NCI-H128 (cell line): Measurements from ENCODE around the gene LRRFIP1.
"Not testable (repeated sequence)": the region's sequence is repeated elsewhere in the genome, so short reads cannot be mapped to it uniquely, and the experiment has no call there.

Experiments used
- DNase-seq: peaks from one replicate; lab custom pipeline; 2025; ENCODE audit not compliant: unreplicated experiment; lab: John Stamatoyannopoulos, UW

Gene LRRFIP1

DNA sequence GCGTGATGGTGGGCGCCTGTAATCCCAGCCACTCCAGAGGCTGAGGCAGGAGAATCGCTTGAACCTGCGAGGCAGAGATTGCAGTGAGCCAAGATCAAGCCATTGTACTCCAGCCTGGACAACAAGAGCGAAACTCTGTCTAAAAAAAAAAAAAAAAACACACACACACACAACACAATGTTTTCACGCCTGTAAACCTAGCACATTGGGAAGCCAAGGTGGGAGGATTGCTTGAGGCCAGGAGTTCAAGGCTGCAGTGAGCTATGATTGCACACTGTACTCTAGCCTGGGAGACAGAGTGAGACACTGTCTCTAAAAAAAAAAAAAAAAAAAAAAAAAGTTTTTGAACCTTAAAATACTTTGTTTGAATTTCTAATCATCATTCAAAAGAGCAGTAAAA lies 137.7 kb downstream of the LRRFIP1 start:
- DNase-seq = not testable (repeated sequence)

DNA sequence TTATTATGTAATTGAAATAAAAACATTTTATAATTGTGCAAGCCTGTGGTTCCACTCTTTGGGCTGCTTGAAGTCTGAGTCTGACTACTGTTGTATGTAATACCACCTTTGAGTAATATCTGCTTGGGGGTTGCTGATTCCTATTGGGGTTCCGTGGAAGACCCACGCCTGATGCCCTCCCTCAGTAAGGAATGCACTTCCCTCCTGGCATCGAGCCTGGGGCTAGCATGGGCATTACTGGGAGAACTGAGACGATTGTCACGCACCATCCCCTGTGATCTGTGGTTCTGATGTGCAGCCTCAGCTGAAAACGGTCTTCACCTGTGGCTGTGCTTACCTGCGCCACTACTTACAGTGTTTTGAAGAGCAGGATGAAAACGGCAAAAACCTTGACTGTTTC lies 138.5 kb downstream of the LRRFIP1 start:
- no peak for DNase-seq

DNA sequence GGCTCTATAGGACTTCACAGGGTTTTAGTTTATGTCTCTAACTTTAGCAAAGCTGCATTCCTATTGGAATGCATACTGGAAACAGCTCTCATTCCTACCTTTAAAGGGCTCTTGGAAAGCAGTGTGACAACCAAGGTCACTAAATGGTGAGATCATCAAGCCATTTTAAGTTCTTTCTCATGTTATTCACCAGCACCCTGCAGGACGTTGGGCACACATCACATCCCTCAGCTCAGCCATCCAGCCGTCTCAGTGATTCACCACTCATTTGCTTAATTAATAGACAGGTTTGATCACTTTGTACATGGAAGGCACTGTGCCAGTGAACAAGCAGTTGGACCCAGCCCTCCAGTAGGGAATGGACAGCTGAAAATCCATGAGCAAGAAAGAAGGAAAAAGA lies 139.0 kb downstream of the LRRFIP1 start:
- no peak for DNase-seq

DNA sequence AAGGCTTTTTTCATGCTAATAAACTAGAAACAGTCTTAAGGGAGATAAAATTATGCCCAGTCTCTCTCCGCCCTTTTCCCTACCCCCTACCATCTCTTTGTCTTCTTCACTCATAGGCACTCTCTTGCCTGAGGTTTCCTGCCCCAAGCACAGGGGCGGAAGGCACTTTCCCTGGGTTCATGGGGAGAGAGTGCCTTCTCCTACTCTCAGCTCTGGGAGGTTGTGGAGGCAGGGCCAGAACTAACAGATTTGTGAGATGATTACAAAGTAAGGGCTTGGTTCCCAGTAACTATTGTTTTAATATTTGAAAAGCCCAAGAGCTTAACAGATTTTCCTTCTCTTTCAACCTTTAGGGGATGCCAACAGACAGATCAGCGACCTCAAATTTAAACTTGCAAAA lies 145.1 kb downstream of the LRRFIP1 start:
- DNase-seq = no peak

DNA sequence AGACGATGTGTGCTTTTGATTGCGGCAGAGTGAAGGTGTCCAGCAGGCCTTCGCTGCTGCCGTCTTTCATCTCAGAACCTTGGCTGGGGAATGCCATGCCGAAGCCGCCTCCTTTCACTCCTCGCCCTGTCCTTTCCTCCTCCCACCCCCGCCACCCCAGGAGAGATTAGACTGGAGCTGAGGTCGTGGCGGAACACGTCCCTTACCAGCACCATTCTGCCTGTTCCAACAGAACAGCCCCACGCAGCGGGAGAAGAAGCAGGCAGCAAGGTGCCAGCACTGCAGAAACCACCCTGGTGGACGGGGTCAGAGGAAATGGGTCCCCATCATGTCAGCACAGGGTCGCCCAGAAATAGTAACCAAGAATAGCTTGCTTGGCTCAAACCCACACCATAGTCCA lies 146.4 kb downstream of the LRRFIP1 start:
- no peak for DNase-seq

DNA sequence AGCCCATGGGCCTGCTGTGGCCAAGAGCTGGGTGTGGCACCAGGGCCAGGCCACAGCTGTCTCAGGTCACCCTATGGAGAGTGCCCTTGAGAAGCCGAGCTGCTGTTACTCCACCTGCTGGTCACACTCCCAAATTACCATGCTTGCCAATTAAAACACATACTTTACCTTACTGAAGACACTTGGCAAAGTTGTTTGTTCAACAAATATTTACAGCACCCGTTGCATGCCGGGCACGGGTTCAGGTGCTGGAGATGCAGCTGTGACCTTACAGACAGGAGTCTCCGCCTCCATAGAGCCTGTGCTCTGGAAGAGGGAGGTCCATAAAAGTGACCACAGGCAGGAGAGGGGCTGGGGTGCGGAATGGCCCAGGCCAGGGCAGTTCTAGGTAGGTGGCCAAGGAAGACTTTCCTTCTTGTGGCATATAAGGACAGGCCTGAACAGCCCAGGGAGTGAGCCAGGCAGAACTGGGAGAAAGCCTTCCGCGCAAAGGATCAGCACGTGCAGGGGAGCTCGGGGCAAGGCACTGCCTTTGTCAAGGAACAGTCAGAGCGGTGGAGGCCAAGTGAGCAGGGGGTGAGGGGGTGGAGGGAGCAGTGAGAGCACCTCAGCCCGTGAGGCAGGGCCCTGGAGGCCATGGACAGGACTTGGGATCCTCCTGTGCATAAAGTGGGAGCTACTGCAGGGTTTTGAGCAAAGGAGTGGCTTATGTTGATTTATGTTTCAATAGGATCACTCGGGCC lies 147.6 kb downstream of the LRRFIP1 start:
- DNase-seq = no peak

DNA sequence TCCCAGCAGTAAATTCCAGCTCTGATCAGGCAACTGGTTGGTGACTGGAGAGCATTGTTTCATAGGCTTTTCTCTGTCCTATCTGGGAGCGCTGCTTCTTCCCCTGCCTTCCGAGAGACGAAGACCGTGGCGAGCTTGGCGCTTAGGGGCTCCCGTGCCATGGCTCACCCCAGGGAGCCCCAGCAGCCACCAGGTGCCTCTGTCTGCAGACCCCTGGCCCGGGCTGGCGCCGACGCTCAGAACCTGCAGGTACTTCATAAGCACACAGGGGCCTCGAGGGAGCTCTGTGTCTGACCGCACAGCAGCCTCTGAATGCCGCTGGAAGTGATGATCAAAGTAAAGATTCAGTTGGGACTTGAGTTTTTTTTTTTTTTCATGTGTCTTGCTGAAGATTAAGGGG lies 152.1 kb downstream of the LRRFIP1 start:
- no peak for DNase-seq

DNA sequence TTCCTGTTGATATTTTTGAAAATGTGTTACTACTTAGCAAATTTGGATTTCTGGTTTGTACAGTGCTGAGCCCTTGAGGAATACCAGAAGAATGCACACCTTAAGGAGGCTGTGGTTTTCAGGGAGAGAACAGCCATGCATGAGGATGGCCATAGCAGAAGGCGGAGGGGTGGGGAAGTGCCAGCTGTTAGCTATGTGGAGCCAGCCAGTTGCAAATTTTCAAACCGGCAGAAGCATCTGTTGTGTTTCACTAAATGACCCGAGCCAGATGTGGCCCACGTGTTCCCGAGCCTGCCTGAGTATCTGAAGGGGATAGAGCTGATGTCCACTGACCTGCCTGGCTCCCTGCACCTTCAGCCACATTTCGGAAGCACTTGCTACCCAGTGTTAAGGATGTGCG lies 154.8 kb downstream of the LRRFIP1 start:
- DNase-seq = no peak

DNA sequence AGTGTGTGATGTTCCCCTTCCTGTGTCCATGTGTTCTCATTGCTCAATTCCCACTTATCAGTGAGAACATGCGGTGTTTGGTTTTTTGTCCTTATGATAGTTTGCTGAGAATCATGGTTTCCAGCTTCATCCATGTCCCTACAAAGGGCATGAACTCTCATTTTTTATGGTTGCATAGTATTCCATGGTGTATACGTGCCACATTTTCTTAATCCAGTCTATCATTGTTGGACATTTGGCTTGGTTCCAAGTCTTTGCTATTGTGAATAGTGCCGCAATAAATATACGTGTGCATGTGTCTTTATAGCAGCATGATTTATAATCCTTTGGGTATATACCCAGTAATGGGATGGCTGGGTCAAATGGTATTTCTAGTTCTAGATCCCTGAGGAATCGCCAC lies 156.3 kb downstream of the LRRFIP1 start:
- not testable (repeated sequence) for DNase-seq

DNA sequence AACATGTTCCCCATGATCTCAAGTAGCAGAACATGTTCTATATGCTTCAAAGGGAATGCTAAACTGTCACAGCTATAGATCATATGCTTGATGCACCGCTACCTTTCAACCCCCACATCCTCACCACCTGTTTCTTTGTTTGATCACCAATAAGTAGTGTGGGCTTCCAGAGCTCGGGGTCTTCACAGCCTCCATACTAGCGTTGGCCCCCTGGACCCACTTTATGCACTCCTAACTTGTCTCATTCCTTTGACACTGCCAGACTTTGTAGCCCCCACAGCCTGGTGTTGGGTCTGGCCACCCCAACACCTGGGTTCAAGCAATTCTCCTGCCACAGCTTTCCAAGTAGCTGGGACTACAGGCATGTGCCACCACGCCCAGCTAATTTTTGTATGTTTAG lies 159.5 kb downstream of the LRRFIP1 start:
- DNase-seq = no peak

DNA sequence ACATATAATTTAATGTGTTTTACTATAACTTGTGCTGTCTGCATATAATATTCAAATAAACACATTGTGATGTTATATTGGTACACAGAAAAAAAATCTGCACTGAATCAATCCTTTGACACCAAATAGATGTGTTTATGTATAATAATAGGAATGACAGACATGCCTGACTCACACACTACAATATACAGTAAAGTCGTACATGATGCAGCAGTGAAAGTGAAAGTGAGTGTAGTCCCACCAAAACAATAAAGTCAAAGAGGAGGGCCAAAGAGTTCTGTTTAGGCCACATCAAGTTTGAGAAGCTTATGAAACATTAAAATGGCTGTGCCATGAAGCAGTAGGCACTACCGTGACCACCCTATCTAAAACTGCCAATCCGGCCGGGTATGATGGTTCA lies 163.0 kb downstream of the LRRFIP1 start:
- DNase-seq = no peak

DNA sequence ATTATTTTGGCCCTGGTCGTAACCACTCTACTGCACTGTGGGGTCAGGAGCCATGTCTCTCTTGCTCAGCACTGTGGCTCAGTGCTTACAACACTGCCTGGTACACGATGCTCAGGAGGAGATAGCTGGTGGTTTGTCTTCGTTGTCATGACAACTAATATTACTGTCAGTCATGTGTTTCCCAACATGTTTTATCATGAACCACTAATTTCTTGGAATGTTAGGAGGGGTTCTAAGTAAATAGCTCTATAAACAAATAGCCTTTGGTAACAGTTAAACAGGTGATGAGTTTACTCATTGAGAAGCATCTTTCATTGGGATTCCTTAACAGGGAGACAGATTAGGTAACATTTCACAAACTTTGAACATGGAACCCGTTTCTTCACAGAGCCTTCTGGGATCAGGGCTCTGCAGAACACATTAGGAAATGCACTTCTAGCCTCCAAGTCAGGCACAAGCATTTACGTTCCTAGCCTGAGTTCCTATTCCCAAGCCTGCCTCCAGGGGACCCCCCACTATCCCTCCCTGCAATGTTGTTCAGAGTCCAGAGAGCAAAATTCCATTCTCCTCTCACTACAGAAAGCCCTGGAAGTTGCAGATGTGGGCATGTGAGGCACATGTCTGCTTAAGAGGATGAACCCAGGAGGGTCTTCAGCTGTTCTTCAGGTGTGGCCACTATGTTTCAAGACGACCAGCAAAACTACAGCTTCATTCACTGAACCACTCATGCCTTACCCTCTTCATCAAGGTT lies 164.8 kb downstream of the LRRFIP1 start:
- DNase-seq = no peak

DNA sequence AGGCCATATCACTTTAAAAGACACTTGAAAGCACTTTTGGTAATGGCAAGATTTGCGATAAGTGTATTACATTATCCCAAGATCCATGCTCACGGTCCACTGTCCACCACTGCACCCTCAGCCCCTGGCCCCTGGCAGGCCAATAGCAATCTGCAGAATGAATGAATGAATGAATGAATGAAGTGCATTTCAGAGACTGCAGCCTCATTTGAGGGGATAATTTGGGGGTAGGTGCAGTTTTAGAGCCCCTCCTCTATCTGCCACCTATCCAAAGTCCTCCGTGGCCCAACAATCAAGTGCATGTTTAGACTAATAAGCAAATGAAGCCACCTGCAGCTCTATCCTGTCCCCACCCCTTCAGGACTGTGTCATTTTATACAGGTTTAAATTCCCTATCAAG lies 169.9 kb downstream of the LRRFIP1 start:
- DNase-seq = no peak

DNA sequence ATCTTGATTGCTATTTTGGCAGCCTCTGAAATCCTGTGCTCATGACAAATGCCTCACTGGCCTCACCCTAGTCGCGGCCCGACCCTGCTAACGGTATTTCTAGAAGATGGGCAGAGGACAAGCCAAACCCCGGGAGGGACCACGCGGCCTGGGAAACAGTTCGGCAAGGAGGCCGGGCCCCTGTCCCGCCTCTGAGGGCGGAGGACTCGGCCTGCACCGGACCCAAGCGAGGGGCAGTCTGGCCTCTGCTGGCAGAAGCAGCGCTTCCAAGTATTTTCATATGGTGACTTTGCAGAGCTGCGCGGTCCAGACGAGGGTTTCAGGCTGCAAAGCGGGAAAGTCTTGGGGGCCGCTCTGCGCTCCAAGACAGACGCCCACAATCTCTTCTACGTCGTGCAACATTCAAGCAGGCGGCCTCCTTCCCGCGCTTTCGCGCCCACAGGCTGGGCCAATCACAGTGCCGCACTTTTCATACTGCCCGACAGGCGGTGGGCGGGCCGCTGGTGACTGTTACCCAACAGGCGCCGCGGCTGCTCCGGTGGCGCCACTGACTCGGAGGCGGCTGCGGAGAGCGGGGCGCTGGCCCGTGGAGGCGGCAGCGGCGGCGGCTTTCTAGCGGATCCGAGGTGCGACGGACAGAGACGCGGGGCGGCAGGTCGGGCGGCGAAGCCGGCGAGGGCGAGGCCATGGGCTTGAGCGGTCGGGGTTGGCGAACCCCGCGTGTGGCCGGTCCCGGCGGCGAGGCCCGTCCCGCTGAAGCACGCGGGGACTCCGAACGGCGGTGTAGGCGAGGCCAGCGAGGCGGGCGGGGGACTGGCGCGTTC lies 171.1 kb downstream of the LRRFIP1 start, which contains the start of gene RBM44:
Gene RBM44 (plus strand): TSS at position 544 of the 824 bp plus-strand sequence. CDS start 14,831 bp downstream, outside the sequence.
- DNase-seq = no peak

DNA sequence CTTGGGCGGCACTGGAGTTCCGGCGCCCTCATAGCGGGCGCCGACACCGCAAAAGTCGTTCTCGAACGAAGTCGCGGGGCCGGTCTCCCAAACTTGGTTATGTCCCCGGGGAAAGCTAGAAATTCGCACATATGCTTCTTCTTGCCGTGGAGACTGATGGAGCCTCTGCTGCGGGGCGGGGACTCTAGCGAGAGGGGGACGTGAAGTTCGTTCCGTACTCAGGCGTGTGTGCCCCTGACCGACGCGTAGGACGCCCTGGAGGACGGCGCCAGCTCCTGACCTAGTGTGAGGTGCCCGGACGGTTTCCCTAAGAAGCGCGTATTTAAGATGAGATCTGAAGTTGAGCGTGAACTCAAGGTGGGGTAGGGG lies 171.7 kb downstream of the LRRFIP1 start:
- DNase-seq = no peak

DNA sequence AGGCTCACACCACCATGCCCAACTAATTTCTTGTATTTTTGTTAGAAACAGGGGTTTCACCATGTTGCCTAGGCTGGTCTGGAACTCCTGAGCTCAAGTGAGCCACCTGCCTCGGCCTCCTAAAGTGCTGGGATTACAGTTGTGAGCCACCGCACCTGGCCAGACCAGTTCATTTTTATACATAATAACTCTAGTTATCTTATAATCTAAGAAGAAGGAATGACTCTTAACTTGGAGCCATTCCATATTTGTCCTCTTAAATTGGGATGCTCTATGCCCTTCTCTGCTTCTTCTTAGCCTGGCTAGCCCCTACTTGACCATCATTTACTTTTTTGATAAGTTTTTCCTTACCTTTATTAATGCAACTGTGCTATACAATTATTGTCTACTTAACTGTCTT lies 174.1 kb downstream of the LRRFIP1 start:
- DNase-seq = no peak

DNA sequence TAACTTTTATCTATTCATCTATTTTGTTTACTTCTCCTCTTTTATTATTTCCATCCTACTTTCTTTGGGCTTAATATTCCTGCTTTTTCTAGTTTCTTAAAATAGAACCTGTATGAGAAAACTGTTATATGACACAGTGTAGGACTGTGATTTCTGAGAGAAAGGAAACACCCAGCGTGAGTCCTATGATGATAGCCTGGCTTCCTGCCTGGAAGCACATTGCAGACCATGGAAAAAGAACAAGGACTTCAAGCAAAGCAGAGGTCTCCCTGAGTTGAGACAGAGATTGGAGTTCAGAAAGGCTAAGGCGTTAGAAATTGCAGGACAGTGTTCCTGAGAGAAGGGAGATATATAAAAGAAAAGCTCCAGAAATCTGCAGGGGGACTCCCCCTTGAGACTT lies 178.9 kb downstream of the LRRFIP1 start:
- DNase-seq = no peak

DNA sequence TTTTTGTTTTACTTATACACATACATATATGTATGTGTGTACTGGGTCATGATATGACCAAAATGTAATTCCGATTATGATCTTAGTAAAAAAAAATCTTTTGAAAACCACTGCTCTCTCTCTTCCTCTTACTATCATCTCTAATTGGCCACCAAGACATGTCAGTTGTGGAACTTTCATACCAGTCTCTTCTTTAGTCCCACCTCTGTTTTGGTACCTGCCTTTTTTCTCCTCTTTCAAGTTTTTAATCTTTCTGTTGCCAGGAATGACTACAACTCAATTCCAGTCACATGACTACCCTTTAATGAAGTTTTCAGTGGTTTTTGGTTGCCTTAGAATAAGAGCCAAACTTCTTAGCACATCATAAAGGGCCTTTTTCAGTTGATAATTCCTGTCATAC lies 188.2 kb downstream of the LRRFIP1 start:
- DNase-seq = no peak

DNA sequence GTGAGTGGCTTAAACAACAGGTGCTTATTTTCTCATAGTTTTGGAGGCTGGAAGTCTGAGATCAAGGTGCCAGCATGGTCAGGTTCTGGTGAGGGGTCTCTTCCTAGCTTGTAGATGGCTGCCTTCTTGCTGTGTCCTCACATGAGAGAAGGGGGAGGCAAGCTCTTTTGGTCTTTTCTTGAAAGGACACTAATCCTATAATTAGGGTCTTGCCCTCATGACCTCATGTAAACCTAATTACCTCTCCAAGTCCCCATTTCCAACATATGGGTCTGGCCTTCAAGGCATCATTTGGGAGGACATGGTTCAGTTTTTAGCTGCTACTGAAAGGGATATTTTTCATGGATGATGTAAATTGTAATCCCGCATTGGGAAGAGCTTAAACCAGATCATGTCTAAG lies 189.1 kb downstream of the LRRFIP1 start:
- no peak for DNase-seq

DNA sequence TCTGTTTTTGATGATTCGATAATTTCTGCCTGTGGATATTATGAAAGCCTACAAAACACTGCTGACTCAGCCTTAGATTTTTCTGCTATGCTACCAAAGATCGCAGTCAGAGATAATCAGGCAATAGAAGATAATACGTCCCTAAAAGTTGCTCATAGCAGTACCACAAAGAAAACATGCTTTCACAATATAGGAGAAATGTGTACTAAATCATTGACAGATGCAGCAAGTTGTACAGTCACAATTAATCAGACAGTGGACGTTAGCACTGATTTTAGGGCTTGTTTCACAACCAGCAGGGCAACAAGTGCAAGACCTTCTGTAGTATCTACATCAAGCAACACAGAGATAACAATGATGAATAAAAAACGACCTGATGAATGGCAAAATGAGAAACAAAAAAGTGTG lies 190.7 kb downstream of the LRRFIP1 start:
- DNase-seq = no peak

DNA sequence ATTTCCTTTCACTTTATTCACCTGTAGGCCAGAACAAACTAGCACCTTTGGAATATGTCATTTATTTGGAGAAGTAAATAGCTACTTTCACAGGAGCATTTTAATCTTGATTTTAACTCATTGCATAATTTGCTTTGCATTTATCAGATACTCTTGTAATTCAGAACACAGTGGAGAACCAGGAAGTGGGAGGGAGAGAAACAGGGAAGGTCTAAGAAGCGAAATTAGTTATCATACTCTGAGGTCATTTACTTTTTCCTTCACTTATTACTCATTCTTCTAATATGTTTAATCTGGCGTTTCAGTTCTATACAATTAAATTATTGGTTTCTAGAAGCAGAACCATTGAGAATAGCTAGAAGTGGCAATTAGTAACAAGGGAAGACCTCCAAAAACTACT lies 191.8 kb downstream of the LRRFIP1 start:
- DNase-seq = no peak

DNA sequence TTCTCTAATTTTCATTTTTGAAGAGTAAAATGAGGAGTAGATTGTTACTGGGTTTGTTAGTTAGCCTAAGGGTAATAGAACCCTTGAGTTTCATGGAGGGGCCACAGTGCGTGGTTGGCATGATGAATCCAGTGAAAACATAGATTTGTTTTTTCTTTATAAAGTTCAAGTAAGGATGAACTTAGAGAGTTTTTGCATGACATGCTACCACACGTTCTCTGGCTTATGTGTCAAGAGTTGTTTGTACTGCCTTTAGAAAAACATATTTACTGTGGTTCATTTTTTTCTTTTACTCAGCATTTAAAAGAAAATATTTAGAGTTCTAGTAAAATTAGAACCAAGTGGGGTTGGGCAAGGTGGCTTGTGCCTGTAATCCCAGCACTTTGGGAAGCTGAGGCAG lies 193.0 kb downstream of the LRRFIP1 start:
- DNase-seq = no peak
